ENCODE data around the gene STEAP3.

The STEAP3 gene

DNA sequence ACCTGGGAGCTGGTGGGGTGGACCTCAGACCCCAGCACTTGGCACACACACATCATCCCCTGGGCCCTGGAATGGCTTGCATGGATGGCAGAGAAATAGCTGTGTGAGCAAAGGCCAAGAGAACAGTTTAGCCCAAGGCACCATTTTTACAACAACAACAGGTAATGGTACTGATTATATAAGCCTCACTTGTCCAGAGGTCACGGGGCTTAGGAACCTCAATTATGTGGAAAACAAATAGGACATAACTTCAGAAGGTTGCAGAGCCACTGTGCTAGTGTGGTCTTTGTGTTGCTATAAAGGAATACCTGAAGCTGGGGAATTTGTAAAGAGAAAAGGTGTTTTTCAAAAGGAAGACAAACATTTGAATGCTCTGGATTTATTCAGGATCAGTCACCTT lies 13.2 kb downstream of the STEAP3 start:
- H3K4me3 ChIP-seq (ENCODE audit: low read depth, low read length): no peak overlapping the region
- DNase-seq (ENCODE audit: low read depth, low spot score): no peak
- ChIA-PET CTCF (interaction anchor here (0.8 to 4.7 kb wide), 6 partner anchors 9 to 29 kb away, joined by 3 to 21 read pairs (median 4); no protein-coding TSS in a partner anchor), POLR2A (no interaction called here)
- TF ChIP-seq, protein P1, sequence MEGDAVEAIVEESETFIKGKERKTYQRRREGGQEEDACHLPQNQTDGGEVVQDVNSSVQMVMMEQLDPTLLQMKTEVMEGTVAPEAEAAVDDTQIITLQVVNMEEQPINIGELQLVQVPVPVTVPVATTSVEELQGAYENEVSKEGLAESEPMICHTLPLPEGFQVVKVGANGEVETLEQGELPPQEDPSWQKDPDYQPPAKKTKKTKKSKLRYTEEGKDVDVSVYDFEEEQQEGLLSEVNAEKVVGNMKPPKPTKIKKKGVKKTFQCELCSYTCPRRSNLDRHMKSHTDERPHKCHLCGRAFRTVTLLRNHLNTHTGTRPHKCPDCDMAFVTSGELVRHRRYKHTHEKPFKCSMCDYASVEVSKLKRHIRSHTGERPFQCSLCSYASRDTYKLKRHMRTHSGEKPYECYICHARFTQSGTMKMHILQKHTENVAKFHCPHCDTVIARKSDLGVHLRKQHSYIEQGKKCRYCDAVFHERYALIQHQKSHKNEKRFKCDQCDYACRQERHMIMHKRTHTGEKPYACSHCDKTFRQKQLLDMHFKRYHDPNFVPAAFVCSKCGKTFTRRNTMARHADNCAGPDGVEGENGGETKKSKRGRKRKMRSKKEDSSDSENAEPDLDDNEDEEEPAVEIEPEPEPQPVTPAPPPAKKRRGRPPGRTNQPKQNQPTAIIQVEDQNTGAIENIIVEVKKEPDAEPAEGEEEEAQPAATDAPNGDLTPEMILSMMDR (IDR thresholded peaks at IDR 0.05; ENCODE audit: insufficient read depth, low read length, missing control alignments): no peak

DNA sequence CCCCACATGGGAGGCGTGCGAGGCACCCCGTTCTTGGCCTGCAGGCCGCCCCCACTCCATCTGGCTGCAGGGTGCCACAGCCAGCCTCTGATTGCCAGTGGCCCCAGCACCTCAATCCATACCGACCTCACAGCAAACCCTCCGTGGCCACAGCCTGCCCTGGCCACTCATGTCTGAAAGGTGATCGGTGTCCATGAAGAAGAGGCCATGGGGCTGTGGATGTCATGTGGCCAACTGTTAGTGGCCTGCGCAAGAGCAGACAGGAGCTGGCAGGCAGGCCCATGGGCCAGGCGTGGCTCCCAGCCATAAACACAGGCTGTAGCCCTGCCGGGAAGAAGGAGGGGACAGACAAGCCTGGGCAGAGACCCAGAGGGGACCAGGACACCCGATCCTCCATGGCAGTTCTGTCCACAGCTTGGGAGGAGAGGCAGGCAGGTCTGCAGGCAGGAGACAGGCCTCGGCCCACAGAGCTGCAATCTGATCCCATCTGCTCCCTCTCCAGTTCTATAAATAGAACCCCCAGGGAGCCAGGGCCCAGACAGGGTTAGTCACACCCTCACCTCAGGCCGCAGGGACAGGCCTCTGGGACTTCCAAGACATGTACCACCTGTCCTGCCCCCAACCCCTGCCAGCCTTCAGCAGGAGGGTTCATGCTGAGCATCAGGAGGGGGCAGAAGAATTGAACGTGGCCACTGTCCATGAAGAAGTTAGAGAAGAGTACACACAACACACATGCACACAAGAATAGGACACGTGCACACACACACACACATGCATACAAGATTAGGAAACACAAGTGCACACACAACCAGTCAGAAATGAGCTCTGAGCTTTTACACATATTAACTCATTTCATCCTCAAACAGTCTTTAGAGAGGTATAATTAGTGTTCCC lies 16.9 kb downstream of the STEAP3 start:
- no peak overlapping the region for H3K4me3 ChIP-seq (ENCODE audit: low read depth, low read length)
- no peak for DNase-seq (ENCODE audit: low read depth, low spot score)
- CTCF ChIA-PET: interaction anchor here (0.6 to 2.0 kb wide), 5 partner anchors 9 to 547 kb away, joined by 3 to 6 read pairs (median 4); no protein-coding TSS in a partner anchor
- TF ChIP-seq, protein P1 (IDR thresholded peaks at IDR 0.05; ENCODE audit: insufficient read depth, low read length, missing control alignments): no peak
- POLR2A ChIA-PET: interaction anchor here (0.6 to 1.6 kb wide), 3 partner anchors 9 to 15 kb away, joined by 3 to 5 read pairs (median 4); no protein-coding TSS in a partner anchor

DNA sequence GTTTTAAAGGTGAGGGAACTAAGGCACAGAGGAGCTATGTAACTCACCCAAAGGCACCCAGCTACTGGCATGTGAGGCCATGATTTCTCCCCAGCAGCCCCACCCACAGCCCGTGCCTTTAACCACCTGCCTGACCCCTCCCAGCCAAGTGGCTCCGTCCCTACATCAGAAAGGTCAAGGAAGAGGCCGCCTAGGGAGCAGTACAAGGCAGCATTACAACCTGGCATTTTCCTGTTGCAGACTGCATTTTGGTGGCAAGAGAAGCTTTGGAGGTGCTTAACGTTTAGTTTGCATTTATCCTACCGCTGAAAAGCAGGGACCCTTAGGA lies 17.5 kb downstream of the STEAP3 start:
- H3K4me3 ChIP-seq (ENCODE audit: low read depth, low read length): no peak overlapping the region
- ChIA-PET CTCF (interaction anchor here (0.9 to 2.0 kb wide), 2 partner anchors 23 to 25 kb away, joined by 5 to 6 read pairs; no protein-coding TSS in a partner anchor), POLR2A (interaction anchor here (0.6 to 1.6 kb wide), 3 partner anchors 10 to 16 kb away, joined by 3 to 5 read pairs (median 4); no protein-coding TSS in a partner anchor)
- TF ChIP-seq, protein P1 (IDR thresholded peaks at IDR 0.05; ENCODE audit: insufficient read depth, low read length, missing control alignments): no peak
- DNase-seq (ENCODE audit: low read depth, low spot score): no peak

DNA sequence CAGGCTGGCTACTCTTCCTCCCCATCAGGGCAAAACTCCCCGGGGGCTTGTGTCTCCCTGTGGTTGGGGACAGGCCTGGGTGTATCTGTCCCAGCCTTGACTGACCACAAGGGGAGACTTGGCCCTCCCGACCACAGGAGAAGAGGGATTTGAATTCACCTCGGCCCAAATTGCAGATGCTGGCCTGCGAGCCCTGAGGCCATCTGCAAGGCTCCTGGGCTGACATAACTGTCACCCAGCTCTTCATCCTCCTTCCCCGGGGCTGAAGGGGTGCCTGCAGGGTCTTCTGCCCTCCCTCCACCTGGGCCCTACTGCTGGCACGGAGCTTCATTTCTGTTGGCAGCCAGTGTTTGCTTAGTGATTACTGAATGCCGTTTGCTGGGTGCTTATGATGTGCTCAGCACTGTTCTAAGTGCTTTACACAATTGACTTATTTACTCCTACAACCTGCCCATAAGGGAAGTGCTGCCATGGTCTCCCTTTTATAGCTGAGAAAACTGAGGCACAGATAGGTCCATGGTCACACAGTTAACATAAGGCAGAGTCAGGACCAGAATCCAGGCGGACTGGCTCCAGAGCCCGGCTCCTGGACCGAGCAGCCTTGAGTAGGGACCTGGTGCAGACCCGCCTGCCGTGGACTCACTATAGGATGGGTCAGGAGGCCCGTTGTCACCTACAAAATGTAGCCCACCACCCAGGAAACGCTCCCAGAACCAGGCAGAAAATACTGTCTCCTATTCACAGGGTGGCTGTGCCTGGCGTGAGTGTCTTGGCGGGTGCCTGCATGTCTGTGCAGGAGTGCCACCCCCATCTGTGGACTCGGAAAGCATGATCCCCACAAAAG lies 18.9 kb downstream of the STEAP3 start:
- no peak for DNase-seq (ENCODE audit: low read depth, low spot score)
- ChIA-PET CTCF (interaction anchor here (1.1 to 2.0 kb wide), 2 partner anchors 22 to 23 kb away, joined by 3 to 5 read pairs; no protein-coding TSS in a partner anchor), POLR2A (no interaction called here)
- no peak overlapping the region for H3K4me3 ChIP-seq (ENCODE audit: low read depth, low read length)
- TF ChIP-seq, protein P1 (IDR thresholded peaks at IDR 0.05; ENCODE audit: insufficient read depth, low read length, missing control alignments): no peak

DNA sequence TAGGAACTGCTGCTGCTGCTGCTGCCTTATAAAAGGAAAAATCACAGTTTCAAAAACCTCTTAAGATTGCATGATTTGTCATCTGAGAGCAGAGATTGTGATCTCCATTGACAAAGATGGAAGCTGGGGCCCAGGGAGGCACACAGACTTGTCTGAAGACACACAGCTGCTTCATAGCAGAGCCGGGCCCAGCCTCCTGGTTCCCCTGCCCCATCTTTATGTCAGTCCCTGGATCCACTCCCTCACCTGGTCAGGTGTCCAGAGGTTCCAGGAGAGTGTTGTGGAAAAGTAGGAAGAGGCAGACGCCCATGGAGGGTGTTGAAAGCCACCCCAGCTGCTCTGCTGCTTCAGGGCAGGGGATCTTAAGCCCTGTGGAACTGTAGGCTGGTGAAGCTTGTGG lies 20.0 kb downstream of the STEAP3 start:
- ChIA-PET POLR2A (no interaction called here), CTCF (interaction anchor here (1.1 kb wide), 3 partner anchors 11 to 24 kb away, joined by 3 read pairs; no protein-coding TSS in a partner anchor)
- no peak overlapping the region for H3K4me3 ChIP-seq (ENCODE audit: low read depth, low read length)
- TF ChIP-seq, protein P1 (IDR thresholded peaks at IDR 0.05; ENCODE audit: insufficient read depth, low read length, missing control alignments): no peak
- DNase-seq (ENCODE audit: low read depth, low spot score): no peak

Measured in AG04449 (cell line).